Lung (tissue), 16 donors: ENCODE measurements around the gene NEK5. TPM values are rescaled to one million over a fixed set of nuclear protein-coding genes. Genes with fewer than 3 reads are reported as not detected.
"Not testable (repeated sequence)": the region's sequence is repeated elsewhere in the genome, so short reads cannot be mapped to it uniquely, and the experiment has no call there.

ENCODE experiments used
- ATAC-seq: fragments of 200-7000 bp; cut with Tn5 transposase; one replicate; pipeline ENCODE4 v1.9.1; 2020; ENCODE audit warnings: moderate number of reproducible peaks; ENCODE audit not compliant: insufficient read depth, low FRiP score
- DNase-seq, 3 donors: peaks; one replicate each; pipeline ENCODE4 v3.0.0-alpha.2; 2013 to 2017
- H3K27ac ChIP-seq, 2 donors: one replicate each; pipeline ENCODE4 v1.5.1; 2013; ENCODE audit warnings: mild to moderate bottlenecking in 2 of 2, moderate library complexity in 2 of 2, control low read depth in 1 of 2, inconsistent platforms in 1 of 2, low read depth in 1 of 2, low read length in 1 of 2
- H3K27me3 ChIP-seq, 3 donors: one replicate each; pipeline ENCODE4 v1.5.1; 2013; ENCODE audit warnings: low read length in 2 of 3; ENCODE audit not compliant: control insufficient read depth in 3 of 3, insufficient read depth in 3 of 3
- H3K36me3 ChIP-seq, 4 donors: one replicate each; pipeline ENCODE4 v1.5.1; 2013; ENCODE audit warnings: low read length in 4 of 4, mild to moderate bottlenecking in 1 of 4, moderate library complexity in 1 of 4; ENCODE audit not compliant: control insufficient read depth in 4 of 4, insufficient read depth in 4 of 4
- H3K4me1 ChIP-seq, 5 donors: one replicate each; pipeline ENCODE4 v1.5.1; 2013; ENCODE audit warnings: low read length in 5 of 5, mild to moderate bottlenecking in 2 of 5, moderate library complexity in 1 of 5; ENCODE audit not compliant: control insufficient read depth in 5 of 5, insufficient read depth in 5 of 5
- H3K4me3 ChIP-seq: one replicate; pipeline ENCODE4 v1.5.1; 2013; ENCODE audit warnings: mild to moderate bottlenecking, control low read depth, moderate library complexity
- H3K9ac ChIP-seq, 2 donors: one replicate each; pipeline ENCODE4 v1.5.1; 2013; ENCODE audit warnings: low read length in 2 of 2, control low read depth in 1 of 2; ENCODE audit not compliant: insufficient read depth in 1 of 2
- H3K9me3 ChIP-seq, 4 donors: one replicate each; pipeline ENCODE4 v1.5.1; 2013; ENCODE audit warnings: low read length in 3 of 4, mild to moderate bottlenecking in 1 of 4, moderate library complexity in 1 of 4; ENCODE audit not compliant: control insufficient read depth in 4 of 4, insufficient read depth in 3 of 4
- WGBS, 2 donors: extraction: QIAGEN DNeasy Blood & Tissue Kit; methylation state at CpG; one replicate each; pipeline ENCODE4 v1.1.7; 2013; 5-methylcytosine and 5-hydroxymethylcytosine counted together
- long read RNA-seq, 5 donors: transcript quantifications; one replicate each; lab custom pipeline, GENCODE V29; 2026
- polyA plus RNA-seq, 2 donors: library from polyadenylated mRNA; stranded (reverse); fragments of 200-250 nt; gene quantifications; one replicate each; pipeline ENCODE4 v1.2.1, GENCODE V29; 2013
- total RNA-seq, 2 donors: library from RNA; depleted of rRNA in 1 of 2; stranded (reverse); fragments of >200 nt in 1 of 2; gene quantifications; one replicate each; pipeline ENCODE4 v1.2.1, GENCODE V29; 2014 to 2021
- TF ChIP-seq, protein P1 (sequence below): IDR thresholded peaks from 2 replicates; pipeline ENCODE4 v1.5.1; 2012; ENCODE audit warnings: mild to moderate bottlenecking; ENCODE audit errors: control extremely low read depth, extremely low read depth
- donor health status: control.
- donor health status: control.
- donor health status: Bipolar disorder and iron deficiency.
- donor health status: healthy.
- donor health status: DM: yes; HTN: yes; CAD: no.

Gene NEK5, protein sequence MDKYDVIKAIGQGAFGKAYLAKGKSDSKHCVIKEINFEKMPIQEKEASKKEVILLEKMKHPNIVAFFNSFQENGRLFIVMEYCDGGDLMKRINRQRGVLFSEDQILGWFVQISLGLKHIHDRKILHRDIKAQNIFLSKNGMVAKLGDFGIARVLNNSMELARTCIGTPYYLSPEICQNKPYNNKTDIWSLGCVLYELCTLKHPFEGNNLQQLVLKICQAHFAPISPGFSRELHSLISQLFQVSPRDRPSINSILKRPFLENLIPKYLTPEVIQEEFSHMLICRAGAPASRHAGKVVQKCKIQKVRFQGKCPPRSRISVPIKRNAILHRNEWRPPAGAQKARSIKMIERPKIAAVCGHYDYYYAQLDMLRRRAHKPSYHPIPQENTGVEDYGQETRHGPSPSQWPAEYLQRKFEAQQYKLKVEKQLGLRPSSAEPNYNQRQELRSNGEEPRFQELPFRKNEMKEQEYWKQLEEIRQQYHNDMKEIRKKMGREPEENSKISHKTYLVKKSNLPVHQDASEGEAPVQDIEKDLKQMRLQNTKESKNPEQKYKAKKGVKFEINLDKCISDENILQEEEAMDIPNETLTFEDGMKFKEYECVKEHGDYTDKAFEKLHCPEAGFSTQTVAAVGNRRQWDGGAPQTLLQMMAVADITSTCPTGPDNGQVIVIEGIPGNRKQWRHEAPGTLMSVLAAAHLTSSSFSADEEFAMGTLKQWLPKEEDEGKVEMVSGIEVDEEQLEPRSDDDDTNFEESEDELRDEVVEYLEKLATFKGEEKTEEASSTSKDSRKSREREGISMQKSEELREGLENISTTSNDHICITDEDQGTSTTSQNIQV
- total RNA-seq, result 10 to 100 TPM in 1 of 2 donors, 1 to 10 TPM in 1; 9.7 to 13.3 TPM
- 1 to 10 TPM; 2.1 to 2.5 TPM for polyA plus RNA-seq
- long read RNA-seq, donor 1, result 0 reads
- long read RNA-seq, donor 2, result 0 reads
- long read RNA-seq, donor 3, result 0 reads
- long read RNA-seq, donor 4, result 0 reads
- long read RNA-seq, donor 5, full-length matches to known transcripts, result 1 of 1 reads
- long read RNA-seq, donor 5, partial matches to known transcripts, result 0 of 1 reads
- long read RNA-seq, donor 5, other reads (novel, unspliced or antisense), result 0 of 1 reads

DNA sequence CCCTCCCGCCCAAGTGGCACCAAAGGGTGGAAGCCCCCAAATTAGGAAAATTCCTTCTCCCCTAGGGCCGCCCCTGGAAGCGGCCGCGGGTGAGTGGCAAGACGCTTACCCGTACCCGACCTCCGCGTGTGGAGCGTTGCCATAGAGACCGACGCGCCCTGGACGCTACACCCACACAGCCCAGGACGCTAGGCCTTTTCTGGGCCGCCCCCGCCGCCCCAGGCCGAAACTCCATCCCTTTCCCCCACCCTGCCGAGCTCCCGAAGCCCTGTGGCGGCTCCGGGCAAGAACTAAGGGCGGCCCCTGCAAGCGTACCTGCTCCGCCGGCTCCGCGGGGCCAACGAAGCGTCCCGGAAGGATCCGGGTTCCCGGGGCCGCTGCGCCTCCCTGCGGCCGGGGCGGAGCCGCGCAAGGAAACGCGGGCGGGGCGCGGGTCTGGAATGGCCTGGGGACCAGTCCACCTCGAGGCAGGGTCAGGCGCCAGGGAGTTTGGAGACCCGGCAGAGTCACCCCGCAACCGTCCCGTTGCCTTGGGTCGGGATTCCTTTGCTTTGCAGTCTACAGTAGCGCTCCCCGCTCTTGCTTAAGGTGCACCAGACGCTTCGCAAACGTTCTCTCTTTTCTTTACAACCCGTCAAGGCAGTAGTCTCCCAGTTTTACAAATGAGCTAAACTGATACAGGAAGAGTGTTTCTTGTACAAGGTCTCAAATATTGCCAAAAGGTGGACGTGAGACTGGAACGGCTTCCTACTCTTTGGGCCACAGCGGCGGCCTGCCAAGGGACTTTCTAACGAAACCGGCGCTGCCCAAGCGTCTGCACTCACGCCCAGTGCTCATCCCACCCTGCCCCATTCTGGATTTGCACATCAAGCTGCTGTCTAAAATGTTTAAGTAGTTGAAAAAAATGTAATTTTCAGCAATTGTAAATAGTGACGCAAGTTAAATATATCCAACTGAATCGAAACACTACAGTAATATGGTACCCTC, at the start of gene NEK5:
Gene NEK5 (minus strand): TSS at position 360 of the 987 bp plus-strand sequence. CDS start 1,591 bp downstream, outside the sequence.
- TF ChIP-seq, protein P1, sequence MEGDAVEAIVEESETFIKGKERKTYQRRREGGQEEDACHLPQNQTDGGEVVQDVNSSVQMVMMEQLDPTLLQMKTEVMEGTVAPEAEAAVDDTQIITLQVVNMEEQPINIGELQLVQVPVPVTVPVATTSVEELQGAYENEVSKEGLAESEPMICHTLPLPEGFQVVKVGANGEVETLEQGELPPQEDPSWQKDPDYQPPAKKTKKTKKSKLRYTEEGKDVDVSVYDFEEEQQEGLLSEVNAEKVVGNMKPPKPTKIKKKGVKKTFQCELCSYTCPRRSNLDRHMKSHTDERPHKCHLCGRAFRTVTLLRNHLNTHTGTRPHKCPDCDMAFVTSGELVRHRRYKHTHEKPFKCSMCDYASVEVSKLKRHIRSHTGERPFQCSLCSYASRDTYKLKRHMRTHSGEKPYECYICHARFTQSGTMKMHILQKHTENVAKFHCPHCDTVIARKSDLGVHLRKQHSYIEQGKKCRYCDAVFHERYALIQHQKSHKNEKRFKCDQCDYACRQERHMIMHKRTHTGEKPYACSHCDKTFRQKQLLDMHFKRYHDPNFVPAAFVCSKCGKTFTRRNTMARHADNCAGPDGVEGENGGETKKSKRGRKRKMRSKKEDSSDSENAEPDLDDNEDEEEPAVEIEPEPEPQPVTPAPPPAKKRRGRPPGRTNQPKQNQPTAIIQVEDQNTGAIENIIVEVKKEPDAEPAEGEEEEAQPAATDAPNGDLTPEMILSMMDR, result peak; percentile 25
- peak; percentile 86 for ATAC-seq
- peaks cover 4 to 26% (median 14%) of the 10 kb centered on the region in 4 donors for H3K36me3 ChIP-seq
- H3K27me3 ChIP-seq, result no peaks in the 10 kb centered on the region
- H3K4me3 ChIP-seq, result peak within 1 kb of the TSS; percentile 52
- H3K9ac ChIP-seq, result peak within 1 kb of the TSS in 1 of 2 donors; percentile 42
- H3K4me1 ChIP-seq, result peaks cover 0 to 19% (median 4%) of the 10 kb centered on the region in 5 donors
- DNase-seq, result peak; percentile 65 to 69 (median 65)
- H3K9me3 ChIP-seq, result no peaks in the 10 kb centered on the region
- 12% methylated on average over 67 to 71 of the region's 71 CpGs for WGBS, 2 donors
- no peak within 1 kb of the TSS for H3K27ac ChIP-seq

DNA sequence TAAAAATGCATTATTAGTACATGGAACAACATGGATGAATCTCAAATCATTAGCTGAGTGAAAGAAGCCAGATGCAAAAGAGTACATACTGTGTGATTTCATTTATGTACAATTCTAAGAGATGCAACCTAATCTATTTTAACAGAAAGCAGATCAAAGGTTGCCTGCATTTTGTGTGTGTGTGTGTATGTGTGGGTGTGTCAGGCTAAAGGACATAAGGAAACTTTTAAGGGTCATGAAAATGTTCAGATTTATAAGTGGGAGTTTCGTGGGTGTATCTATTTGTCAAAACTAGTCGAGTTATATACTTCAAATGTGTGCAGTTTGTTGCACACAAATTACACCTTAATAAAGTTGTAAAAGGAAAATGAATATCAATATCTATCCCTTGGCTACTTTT, 48.4 kb upstream of the NEK5 start:
- TF ChIP-seq, protein P1, result no peak
- H3K36me3 ChIP-seq, result peaks cover 9 to 31% (median 14%) of the 10 kb centered on the region in 4 donors
- DNase-seq, result no peak

DNA sequence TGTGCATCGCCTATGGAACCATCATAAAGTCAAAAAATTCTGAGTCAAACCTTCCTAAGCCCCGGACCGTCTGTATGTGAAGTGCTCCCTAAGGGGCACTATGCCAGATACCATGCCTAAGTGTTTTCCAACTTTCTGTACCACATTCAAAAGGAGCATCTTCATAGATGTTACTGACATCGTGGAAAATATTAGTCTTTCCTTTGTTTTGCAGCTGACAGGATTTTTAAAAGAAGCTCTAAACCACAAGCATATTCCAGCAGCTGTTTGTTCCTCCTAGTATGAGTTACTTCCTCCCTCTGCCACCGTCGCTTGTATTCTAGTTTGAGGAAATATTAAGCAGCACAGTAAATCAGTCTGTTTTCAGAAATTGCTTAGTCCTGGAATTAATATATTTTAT, 45.1 kb upstream of the NEK5 start:
- 35 to 55% methylated on average over 6 of the region's 6 CpGs for WGBS, 2 donors
- not testable (repeated sequence) for H3K27ac ChIP-seq, H3K9ac ChIP-seq, H3K4me3 ChIP-seq, H3K9me3 ChIP-seq, H3K27me3 ChIP-seq, DNase-seq, ATAC-seq, H3K4me1 ChIP-seq
- peaks cover 8 to 26% (median 11%) of the 10 kb centered on the region in 4 donors for H3K36me3 ChIP-seq

More for the DNA sequence above, 48.4 kb upstream of the NEK5 start:
- no peak overlapping the region for H3K27ac ChIP-seq
- ATAC-seq, result no peak
- 81 to 84% methylated on average over 2 of the region's 2 CpGs for WGBS, 2 donors
- H3K4me3 ChIP-seq, result no peak overlapping the region
- H3K9me3 ChIP-seq, result no peaks in the 10 kb centered on the region
- H3K27me3 ChIP-seq, result no peaks in the 10 kb centered on the region
- H3K4me1 ChIP-seq, result no peaks in the 10 kb centered on the region
- H3K9ac ChIP-seq, result no peak overlapping the region
